Measurements from ENCODE around the gene AHNAK2. TPM values are rescaled to one million over a fixed set of nuclear protein-coding genes. Genes with fewer than 3 reads are reported as not detected.
A peak's percentile ranks its signal among the peaks of the same experiment; 100 is the strongest.

AHNAK2 gene
- total and polyA plus RNA-seq, 9 donors: 0.94 to 24.6 (median 3.9) TPM

- intact Hi-C loops (cut with DNase I): loop anchor here in 2 of 4 donors (10.0 kb wide), 1 partner anchor 106 kb away; no protein-coding TSS in a partner anchor
- Histone ChIP-seq H3K4me1 (ENCODE audit: insufficient read depth) (no peaks in the 10 kb centered on the region), H3K9me3 (no peaks in the 10 kb centered on the region), H3K4me3 (no peak overlapping the region), H3K27ac (no peak overlapping the region), H3K27me3 (no peaks in the 10 kb centered on the region), H3K36me3 (no peaks in the 10 kb centered on the region)
- WGBS, 3 donors: 52 to 77% (median 54%) methylated on average over 2 of the region's 2 CpGs
- no peak for TF ChIP-seq CTCF (IDR thresholded peaks at IDR 0.05)
- no peak for TF ChIP-seq POLR2A (IDR thresholded peaks at IDR 0.05)
- no peak for DNase-seq
Measured at GRCh38 chr14:104938436-104938835, 39.7 kb downstream of the AHNAK2 start.

- DNase-seq: no peak
- TF ChIP-seq CTCF (IDR thresholded peaks at IDR 0.05) (no peak), POLR2A (IDR thresholded peaks at IDR 0.05) (no peak), EP300 (IDR thresholded peaks at IDR 0.05) (no peak)
- Histone ChIP-seq H3K4me3 (no peak overlapping the region), H3K27me3 (no peaks in the 10 kb centered on the region), H3K9me3 (no peaks in the 10 kb centered on the region), H3K36me3 (no peaks in the 10 kb centered on the region), H3K4me1 (ENCODE audit: insufficient read depth) (no peaks in the 10 kb centered on the region), H3K27ac (no peak overlapping the region)
- 71 to 75% (median 72%) methylated on average over 11 of the region's 11 CpGs for WGBS, 3 donors
- intact Hi-C loops (cut with DNase I): loop anchor here in 2 of 4 donors (10.0 kb wide), 1 partner anchor 107 kb away; no protein-coding TSS in a partner anchor
Measured at GRCh38 chr14:104937694-104938365, 40.3 kb downstream of the AHNAK2 start.

GRCh38 chr14:104937161-104937560 lies 41.0 kb downstream of the AHNAK2 start:
- no peaks in the 10 kb centered on the region for H3K36me3 ChIP-seq
- peak in 1 of 5 donors; percentile 11 for DNase-seq
- H3K9me3 ChIP-seq: no peaks in the 10 kb centered on the region
- H3K4me3 ChIP-seq: no peak overlapping the region
- intact Hi-C loops (cut with DNase I): loop anchor here in 2 of 4 donors (10.0 kb wide), 1 partner anchor 108 kb away; no protein-coding TSS in a partner anchor
- no peaks in the 10 kb centered on the region for H3K27me3 ChIP-seq
- H3K27ac ChIP-seq: no peak overlapping the region
- WGBS, 3 donors: 59 to 74% (median 64%) methylated on average over 4 of the region's 4 CpGs
- TF ChIP-seq EP300 (IDR thresholded peaks at IDR 0.05): no peak
- no peak for TF ChIP-seq POLR2A (IDR thresholded peaks at IDR 0.05)
- no peak for TF ChIP-seq CTCF (IDR thresholded peaks at IDR 0.05)
- H3K4me1 ChIP-seq (ENCODE audit: insufficient read depth): no peaks in the 10 kb centered on the region

GRCh38 chr14:104936361-104937155 lies 41.6 kb downstream of the AHNAK2 start:
- 48 to 59% (median 52%) methylated on average over 9 to 10 of the region's 10 CpGs for WGBS, 3 donors
- intact Hi-C loops (cut with DNase I): loop anchor here in 2 of 4 donors (10.0 kb wide), 1 partner anchor 108 kb away; no protein-coding TSS in a partner anchor
- H3K4me3 ChIP-seq: no peak overlapping the region
- peaks cover 4% of the 10 kb centered on the region for H3K4me1 ChIP-seq (ENCODE audit: insufficient read depth)
- TF ChIP-seq EP300 (IDR thresholded peaks at IDR 0.05): no peak
- no peak for TF ChIP-seq CTCF (IDR thresholded peaks at IDR 0.05)
- TF ChIP-seq POLR2A (IDR thresholded peaks at IDR 0.05): no peak
- H3K9me3 ChIP-seq: no peaks in the 10 kb centered on the region
- no peak overlapping the region for H3K27ac ChIP-seq
- H3K36me3 ChIP-seq: no peaks in the 10 kb centered on the region
- H3K27me3 ChIP-seq: no peaks in the 10 kb centered on the region
- peak in 3 of 5 donors; percentile 0 to 33 (median 11) for DNase-seq

Data from ovary (tissue), 9 donors.